Measurements from ENCODE around the gene NUDT1.

DNA sequence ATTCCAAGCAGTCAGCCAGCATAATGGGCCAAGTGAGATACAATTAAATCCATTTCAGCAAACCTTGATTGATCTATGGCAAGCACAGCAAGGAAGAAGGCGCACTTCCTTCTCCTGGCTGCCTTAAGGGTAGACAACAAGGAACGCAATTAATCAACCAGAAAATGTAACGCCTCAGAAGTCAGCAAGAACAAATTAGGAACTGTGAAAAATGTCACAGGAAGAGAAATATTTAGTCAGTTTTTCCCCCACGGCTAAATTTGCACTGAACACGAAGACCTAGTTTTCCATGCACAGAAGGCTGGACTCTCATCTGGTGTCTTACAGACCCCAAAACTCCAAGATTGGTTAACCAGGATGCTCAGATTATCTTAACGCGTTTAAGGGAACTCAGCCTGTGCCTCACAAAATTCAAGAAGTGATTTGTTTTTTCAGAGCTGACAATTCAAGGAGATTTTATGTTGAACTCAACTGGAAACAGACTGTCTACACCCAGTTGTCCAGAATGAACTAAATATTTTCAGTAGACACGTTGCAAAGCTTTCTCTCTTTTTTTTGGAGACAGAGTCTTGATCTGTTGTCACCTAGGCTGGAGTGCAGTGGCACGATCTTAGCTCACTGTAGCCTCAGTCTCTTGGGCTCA is 58.0 kb downstream of the NUDT1 start:
- TF ChIP-seq TAF1 (IDR thresholded peaks at IDR 0.05; ENCODE audit: low read depth, low read length) (no peak), POLR2A (IDR thresholded peaks at IDR 0.05; ENCODE audit: low read depth, low read length) (no peak), POLR2AphosphoS5 (IDR thresholded peaks at IDR 0.05; ENCODE audit: low read depth, low read length) (no peak), POU2F2 (IDR thresholded peaks at IDR 0.05; ENCODE audit: low read depth, low read length) (no peak), PAX5 (IDR thresholded peaks at IDR 0.05; ENCODE audit: insufficient read depth, low read length, severe bottlenecking) (no peak), SPI1 (IDR thresholded peaks at IDR 0.05; ENCODE audit: low read depth, low read length) (peak; percentile 88)

Measured in GM12891 (cell line).